ENCODE results near the gene VIT.

VIT gene

DNA sequence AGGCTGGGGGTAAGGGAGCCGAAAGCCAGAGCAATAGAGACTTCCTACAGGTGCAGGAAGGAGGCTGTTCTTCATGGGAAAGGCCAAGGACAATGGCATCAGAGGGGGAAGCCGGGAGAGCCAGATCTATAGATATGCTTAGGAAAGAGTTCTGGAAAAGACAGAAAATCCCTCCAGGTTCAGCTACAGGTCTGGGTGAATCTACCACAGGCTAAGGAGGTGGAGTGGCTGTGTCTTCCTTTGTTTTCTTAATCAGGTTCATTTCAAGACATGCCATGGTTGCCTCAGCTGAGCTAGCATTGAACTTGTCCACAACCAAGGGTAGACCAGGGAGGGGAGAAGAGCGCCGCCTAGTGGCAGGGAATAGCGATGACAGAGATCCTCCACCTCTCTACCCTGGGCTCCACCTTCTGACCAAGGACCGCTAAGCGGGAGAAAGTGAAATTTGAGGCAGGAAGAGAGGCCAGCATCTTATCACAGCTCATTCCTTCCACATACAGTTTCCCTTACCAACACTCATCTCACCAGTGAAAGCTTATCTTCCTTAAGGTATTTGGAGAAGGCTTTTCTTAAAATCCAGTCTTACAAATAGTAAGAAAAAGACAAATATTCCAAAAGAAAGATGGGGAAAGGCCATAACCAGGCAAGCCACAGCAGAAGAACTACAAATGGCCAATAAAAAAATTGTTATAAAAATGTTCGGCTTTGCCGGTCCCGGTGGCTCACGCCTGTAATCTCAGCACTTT is 74.2 kb downstream of the VIT start:
- no peak for TF ChIP-seq ZFX (IDR thresholded peaks at IDR 0.05; ENCODE audit: borderline replicate concordance)
- TF ChIP-seq, protein P1, sequence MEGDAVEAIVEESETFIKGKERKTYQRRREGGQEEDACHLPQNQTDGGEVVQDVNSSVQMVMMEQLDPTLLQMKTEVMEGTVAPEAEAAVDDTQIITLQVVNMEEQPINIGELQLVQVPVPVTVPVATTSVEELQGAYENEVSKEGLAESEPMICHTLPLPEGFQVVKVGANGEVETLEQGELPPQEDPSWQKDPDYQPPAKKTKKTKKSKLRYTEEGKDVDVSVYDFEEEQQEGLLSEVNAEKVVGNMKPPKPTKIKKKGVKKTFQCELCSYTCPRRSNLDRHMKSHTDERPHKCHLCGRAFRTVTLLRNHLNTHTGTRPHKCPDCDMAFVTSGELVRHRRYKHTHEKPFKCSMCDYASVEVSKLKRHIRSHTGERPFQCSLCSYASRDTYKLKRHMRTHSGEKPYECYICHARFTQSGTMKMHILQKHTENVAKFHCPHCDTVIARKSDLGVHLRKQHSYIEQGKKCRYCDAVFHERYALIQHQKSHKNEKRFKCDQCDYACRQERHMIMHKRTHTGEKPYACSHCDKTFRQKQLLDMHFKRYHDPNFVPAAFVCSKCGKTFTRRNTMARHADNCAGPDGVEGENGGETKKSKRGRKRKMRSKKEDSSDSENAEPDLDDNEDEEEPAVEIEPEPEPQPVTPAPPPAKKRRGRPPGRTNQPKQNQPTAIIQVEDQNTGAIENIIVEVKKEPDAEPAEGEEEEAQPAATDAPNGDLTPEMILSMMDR (IDR thresholded peaks at IDR 0.05), result peak; percentile 95
- H3K27ac ChIP-seq, result no peak overlapping the region

DNA sequence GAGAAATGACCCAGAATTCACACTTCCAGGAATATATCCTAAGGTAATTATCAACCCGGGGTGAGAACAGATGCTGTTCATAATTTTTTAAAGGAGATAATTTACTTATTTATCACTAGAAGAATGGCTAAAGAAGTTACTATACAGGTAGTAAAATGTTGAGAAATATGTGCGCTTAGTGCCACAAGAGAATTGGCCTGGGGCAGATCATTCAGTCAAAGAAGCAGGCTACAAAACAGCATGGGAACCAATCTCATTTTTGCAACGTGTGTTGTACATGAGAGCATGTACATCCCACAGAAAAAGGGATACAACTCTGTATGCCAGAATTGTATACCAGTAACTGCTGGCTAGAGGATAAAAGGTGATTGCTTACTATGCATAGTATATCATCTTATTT is 75.2 kb downstream of the VIT start:
- TF ChIP-seq, protein P1 (IDR thresholded peaks at IDR 0.05), result no peak
- TF ChIP-seq ZFX (IDR thresholded peaks at IDR 0.05; ENCODE audit: borderline replicate concordance), result no peak
- no peak overlapping the region for H3K27ac ChIP-seq

DNA sequence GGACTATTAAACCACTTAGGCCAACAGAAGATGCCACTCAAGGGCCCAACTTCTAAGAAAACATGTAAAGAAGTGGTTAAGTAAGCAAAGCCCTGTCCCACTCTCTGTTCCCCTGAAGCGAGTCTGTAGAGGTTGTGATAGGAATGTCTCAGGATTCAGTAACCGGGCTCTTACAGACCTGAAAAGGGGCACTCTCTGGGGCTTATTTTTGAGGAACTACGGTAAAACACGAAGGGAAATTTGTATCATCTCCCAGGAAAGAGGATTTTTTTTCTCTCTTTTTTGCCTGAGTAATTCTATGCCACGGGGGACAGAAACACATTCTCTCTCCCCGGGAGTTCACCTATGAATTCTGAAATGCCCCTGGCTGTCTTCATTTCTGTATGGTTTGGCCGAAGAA is 77.4 kb downstream of the VIT start:
- TF ChIP-seq ZFX (IDR thresholded peaks at IDR 0.05; ENCODE audit: borderline replicate concordance), result no peak
- TF ChIP-seq, protein P1 (IDR thresholded peaks at IDR 0.05), result no peak
- H3K27ac ChIP-seq, result no peak overlapping the region

DNA sequence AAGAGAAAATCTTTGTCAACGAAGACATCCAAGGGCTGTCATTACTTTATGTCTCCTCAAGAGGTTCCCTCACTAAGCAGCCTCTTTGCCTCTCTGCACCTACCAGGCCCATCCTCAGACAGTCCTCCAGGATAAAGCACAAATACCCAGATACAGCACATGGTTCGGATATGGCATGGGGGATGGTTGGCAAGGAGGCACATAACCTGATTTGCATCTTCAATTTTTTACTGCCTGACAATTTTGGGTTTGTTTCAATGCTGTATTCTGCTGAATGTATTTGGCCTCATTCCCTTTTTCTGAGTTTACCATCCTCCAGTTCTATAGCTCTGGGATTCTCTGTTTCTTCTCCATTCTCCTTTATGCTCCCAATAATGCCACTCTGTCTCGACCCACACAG is 78.8 kb downstream of the VIT start:
- TF ChIP-seq, protein P1 (IDR thresholded peaks at IDR 0.05), result no peak
- no peak overlapping the region for H3K27ac ChIP-seq

DNA sequence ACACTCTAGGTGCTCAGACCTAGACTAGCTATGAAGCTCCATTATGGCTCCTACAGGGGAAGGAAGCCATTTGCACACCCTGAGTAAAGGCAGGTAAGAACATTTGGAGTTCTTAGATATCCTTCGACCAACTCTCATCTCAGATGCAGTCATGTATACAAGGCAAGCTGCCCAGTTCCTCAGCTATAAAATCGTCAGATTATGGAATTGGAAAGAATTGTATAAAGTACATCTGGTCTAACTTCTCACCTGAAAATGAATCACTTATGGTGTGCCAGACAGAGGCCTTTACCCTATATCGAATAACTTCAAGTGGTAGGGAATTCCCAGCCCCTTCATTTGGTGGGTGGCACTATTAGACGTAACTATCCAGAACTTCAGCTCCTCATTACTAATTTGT is 79.3 kb downstream of the VIT start:
- no peak for TF ChIP-seq ZFX (IDR thresholded peaks at IDR 0.05; ENCODE audit: borderline replicate concordance)
- TF ChIP-seq, protein P1 (IDR thresholded peaks at IDR 0.05), result no peak
- H3K27ac ChIP-seq, result no peak overlapping the region

DNA sequence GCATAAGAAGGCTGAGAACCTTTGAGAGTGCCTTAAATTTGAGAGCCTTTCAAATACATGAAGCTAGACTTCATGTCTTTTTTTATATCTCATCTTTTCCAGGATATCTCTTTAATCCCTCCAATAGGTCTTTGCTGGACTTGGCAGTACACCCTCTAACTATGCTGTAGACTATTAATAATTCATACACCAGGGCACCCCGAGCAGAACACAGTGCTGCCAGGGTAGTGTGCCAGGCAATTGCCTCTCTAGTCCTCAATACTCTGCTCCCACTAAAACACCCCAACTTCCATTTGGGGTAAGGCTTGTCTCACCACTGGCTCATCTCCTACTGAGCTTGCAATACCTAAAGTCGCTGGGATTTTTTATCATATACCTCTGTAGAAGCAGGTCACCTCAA is 80.8 kb downstream of the VIT start:
- no peak for TF ChIP-seq ZFX (IDR thresholded peaks at IDR 0.05; ENCODE audit: borderline replicate concordance)
- TF ChIP-seq, protein P1 (IDR thresholded peaks at IDR 0.05), result no peak
- H3K27ac ChIP-seq, result no peak overlapping the region

DNA sequence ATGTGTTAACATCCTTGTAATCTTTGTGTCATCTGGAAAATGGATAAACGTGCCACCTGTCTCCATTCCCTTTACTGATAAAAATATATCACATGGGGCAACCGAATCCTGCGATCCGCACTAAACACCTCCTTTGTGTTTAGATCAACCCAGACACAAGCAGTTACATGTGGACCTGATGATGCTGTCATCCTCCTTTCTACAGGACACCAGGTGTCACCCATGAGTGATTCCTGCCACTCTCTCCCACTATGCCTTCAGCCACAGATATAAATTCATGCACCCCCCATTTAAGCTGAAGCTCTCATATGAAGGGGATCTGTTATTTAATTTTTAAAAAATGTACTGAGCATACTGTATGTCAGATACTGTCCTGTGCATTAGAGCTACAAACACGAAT is 81.3 kb downstream of the VIT start:
- TF ChIP-seq ZFX (IDR thresholded peaks at IDR 0.05; ENCODE audit: borderline replicate concordance), result no peak
- TF ChIP-seq, protein P1 (IDR thresholded peaks at IDR 0.05), result no peak
- H3K27ac ChIP-seq, result no peak overlapping the region
